Activated naive CD4-positive, alpha-beta T cell (primary cell): Measurements from ENCODE around the gene NOP10.
"Not testable (repeated sequence)": the region's sequence is repeated elsewhere in the genome, so short reads cannot be mapped to it uniquely, and the experiment has no call there.

Experiments used
- DNase-seq, 4 experiments: peaks; one replicate each; lab custom pipeline; 2025; lab: John Stamatoyannopoulos, UW

The NOP10 gene

DNA sequence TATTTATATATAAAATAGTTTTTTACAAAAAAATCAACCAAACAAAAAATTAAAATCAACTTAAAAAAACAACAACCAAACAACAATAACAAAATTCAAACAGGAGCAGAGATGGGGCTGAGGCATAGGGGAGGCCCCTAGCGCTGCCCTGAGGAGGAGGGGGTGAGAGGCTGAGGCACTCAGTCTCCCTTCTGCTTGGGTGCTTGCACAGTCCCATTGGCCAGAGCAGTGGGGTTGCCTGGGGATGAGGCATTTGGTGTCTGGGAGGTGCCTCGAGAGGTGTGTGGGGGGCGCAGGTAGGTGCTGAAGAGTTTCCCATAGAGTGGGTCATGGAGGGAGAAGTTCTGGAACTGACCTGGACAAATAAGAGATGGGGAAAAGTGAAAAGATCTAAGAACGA lies 16.0 kb upstream of the NOP10 start:
- DNase-seq, result no peak

DNA sequence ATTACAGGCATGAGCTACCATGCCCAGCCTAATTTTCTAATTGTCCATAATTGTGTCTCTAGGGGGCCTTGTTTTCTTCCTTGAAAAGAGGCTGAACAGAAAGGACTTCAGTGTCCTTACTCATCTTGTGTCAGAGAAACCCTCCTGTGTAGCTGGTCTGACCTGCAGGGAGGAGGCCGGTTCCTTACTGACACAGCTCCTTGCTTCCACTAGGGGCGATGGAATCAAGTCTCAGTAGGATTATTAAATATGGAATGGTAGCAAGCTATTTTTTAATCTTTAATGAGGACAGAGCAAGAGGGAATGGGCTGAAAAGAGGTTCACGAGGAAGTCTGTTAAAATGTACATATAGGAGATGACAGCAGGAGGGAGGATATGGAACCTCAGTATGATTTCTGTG lies 15.4 kb upstream of the NOP10 start:
- DNase-seq, result no peak

GRCh38 chr15:34357653-34358052 lies 14.7 kb upstream of the NOP10 start:
- no peak for DNase-seq

- DNase-seq, result no peak
These were observed 12.3 kb upstream of the NOP10 start for GRCh38 chr15:34355241-34355640.

DNA sequence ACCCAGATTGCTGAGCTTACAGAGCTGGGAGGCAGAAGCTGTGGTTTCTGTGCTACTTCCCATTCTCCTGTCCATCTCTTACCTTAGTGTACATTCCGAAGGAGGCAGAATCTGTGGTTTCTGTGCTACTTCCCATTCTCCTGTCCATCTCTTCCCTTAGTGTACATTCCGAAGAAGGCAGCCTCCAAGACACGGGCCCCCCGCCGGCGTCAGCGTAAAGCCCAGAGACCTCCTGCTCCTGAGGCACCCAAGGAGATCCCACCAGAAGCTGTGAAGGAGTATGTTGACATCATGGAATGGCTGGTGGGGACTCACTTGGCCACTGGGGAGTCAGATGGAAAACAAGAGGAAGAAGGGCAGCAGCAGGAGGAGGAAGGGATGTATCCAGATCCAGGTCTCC lies 11.3 kb upstream of the NOP10 start:
- DNase-seq, result no peak

GRCh38 chr15:34353627-34354026 lies 10.7 kb upstream of the NOP10 start:
- DNase-seq, result no peak

DNA sequence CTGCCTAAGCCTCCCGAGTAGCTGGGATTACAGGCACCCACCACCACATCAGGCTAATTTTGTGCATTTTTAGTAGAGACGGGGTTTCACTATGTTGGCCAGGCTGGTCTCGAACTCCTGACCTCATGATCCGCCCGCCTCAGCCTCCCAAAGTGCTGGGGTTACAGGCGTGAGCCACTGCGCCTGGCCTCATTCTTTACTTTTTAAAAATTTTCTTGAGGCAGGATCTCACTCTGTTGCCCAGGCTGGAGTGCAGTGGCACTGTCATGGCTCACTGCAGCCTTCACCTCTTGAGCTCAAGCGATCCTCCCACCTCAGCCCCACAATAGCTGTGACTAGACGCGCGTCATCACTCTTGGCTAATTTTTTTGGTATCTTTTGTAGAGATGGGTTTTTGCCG lies 10.1 kb upstream of the NOP10 start:
- not testable (repeated sequence) for DNase-seq

- no peak for DNase-seq
These were observed 6.8 kb upstream of the NOP10 start for GRCh38 chr15:34349769-34350168.

GRCh38 chr15:34348735-34349300 lies 5.9 kb upstream of the NOP10 start:
- DNase-seq, result no peak

GRCh38 chr15:34347951-34348638 lies 5.2 kb upstream of the NOP10 start:
- DNase-seq, result no peak

GRCh38 chr15:34342213-34342736 lies 661 bp downstream of the NOP10 start:
- not testable (repeated sequence) for DNase-seq

GRCh38 chr15:34341381-34342212 lies 1.3 kb downstream of the NOP10 start:
- no peak for DNase-seq

GRCh38 chr15:34339946-34340345 lies 3.0 kb downstream of the NOP10 start:
- DNase-seq, result no peak

GRCh38 chr15:34338347-34338746 lies 4.6 kb downstream of the NOP10 start:
- DNase-seq, result no peak

DNA sequence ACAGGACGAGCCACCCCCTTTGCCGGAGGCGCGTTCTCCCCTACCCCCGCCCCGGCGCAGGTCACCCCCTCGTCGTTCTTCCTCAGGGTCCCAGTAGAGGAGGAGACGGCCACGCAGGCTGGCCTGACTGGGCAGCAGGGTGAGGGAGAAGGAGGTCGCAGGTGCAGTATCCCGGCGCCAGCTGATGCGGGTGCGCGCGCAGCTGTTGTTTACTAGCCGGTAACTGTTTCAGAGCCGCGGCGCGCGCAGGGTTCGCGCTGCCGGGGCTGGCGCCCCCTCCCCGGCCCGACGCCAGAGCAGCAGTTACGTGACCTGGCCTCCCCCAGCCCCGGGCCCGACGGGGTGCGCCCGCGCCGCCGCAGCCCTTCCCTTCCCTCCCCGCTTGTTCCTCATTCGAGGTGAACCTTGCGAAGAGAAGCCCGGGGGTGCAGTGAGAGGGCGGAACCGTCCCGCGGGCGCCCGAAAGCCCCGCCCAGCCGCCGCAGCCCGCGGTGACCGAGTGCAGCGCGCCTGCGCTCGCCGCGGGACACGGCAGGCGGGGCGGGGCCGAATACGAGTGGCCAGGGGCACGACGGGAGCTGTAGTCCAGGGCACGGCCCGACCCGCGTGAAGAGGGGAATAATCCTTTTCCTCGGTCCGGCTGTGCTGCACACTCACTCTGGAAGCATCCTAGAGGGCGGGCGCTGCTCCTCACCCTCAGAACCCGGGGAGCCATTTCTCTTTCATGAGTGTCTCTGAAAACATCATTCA lies 5.2 kb downstream of the NOP10 start, which contains the start of gene SLC12A6:
Gene SLC12A6, minus strand, starts transcription at position 225 of the 750 bp plus-strand sequence. CDS start 1,101 bp downstream, outside the sequence.
- peak; percentile 68 to 90 (median 82) for DNase-seq

DNA sequence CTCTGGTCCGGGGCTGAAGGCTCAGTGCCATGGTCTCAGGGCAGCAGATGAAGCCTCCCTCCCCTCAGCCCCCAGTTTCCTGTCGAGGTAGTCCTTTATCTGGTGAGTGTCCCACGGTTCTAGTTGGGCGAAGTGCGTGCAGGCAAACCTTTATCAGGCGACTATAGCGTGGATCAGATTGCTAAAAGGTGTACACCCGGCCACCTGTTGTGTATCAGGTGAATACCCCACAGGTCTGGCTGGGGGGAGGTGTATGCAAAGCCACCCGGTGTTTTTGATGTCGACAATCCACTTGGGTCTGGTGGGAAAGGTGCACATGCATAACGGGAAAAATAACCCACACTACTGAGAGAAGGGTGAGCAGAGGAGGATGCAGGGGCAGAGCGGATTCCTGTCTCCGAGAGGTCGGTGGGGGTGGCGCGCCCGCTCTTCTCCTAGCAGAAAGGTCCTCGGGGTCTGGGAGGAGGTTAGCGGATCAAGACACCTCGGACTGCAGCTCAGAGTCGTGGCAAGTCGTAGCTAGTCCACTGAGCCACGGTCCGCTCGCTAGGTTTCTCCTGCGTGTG lies 5.9 kb downstream of the NOP10 start:
- no peak for DNase-seq

DNA sequence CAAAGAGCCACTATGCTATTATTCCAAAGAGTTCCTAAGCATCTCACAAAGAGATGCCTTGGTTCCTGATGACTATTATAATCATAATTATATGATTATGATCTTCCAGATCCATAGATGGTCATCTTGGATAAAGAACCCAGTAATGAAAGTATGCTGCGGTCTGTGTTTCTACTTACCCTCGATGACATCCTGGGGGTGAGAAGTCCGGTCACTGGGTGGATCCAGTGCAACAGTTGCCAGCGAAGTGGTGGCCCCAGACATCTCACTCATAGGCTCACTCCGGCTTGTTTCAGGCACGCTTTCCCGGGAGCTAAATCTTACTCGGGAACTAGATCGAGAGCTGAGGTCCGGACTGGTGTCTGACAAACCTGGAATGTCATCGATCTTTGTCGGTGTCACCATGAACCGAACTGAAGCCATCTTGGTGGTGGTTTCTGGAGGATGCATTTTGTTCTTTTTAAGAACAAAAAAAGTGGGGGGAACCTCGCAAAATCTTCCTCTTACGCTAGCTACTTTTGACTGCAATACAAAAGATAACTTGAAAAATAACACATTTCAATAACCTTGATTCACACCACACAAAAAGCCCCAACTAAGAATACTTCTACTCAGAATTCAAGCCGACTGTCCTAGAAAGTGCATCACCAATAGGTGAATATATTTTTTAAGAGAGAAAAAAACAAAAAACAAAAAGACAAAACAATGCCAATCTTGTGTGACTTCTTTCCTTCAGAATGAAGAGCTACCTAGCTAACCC lies 6.5 kb downstream of the NOP10 start:
- no peak for DNase-seq

GRCh38 chr15:34335176-34336032 lies 7.5 kb downstream of the NOP10 start:
- no peak for DNase-seq

- no peak for DNase-seq
These were observed 8.3 kb downstream of the NOP10 start for GRCh38 chr15:34334672-34335071.

DNA sequence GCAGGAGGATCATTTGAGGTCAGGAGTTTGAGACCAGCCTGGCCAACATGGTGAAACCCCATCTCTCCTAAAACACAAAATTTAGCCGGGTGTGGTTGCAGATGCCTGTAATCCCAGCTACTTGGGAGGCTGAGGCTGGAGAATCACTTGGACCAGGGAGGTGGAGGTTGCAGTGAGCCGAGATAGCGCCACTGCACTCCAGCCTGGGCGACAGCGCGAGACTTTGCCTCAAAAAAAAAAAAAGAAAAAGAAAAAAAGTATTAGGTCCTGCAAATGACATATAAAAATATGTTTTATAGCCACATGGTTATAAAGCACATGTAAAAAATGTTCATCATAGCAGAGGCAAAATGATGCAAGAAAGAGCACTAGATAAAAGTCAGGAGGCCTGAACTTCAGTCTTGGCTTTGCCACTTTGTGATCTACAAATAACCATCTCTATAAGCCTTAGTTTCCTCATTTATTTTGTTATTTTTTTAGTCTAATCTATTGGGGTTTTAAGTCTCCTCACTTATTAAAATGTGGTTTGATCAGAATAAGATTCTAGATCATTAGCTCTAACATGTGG lies 10.3 kb downstream of the NOP10 start:
- no peak for DNase-seq
